ENCODE results near the gene CLP1. TPM values are rescaled to one million over a fixed set of nuclear protein-coding genes. Genes with fewer than 3 reads are reported as not detected.

CLP1 gene
- total RNA-seq, 1 experiment from 2014 or later: 16.9 TPM

- H3K27me3 ChIP-seq (ENCODE audit: low read length): no peaks in the 10 kb centered on the region
- peaks cover 10% of the 10 kb centered on the region for H3K4me1 ChIP-seq (ENCODE audit: low read length)
- no peak overlapping the region for H3K4me2 ChIP-seq (ENCODE audit: low read depth, low read length, poor library complexity, severe bottlenecking)
- H4K20me1 ChIP-seq (ENCODE audit: insufficient read depth, low read depth, low read length): no peaks in the 10 kb centered on the region
- no peaks in the 10 kb centered on the region for H3K36me3 ChIP-seq (ENCODE audit: insufficient read depth, low read length)
- H3K9me2 ChIP-seq (replicated peaks; ENCODE audit: insufficient read depth, low read length): no peaks in the 10 kb centered on the region
- DNase-seq: no peak
- no peaks in the 10 kb centered on the region for H3K79me2 ChIP-seq (ENCODE audit: low read length)
- H3K4me3 ChIP-seq (ENCODE audit: low read length): no peak overlapping the region
- no peak overlapping the region for H3K9ac ChIP-seq (ENCODE audit: low read length)
- H3K27ac ChIP-seq (ENCODE audit: low read length): no peak overlapping the region
- H3K9me3 ChIP-seq (ENCODE audit: low read length): no peaks in the 10 kb centered on the region
- no peak overlapping the region for H2AFZ ChIP-seq (ENCODE audit: low read length)
These were observed 19.4 kb upstream of the CLP1 start for GRCh38 chr11:57638005-57638781.

GRCh38 chr11:57638811-57639320, 18.7 kb upstream of the CLP1 start:
- Histone ChIP-seq H3K9me3 (ENCODE audit: low read length) (no peaks in the 10 kb centered on the region), H3K4me3 (ENCODE audit: low read length) (no peak overlapping the region), H3K27me3 (ENCODE audit: low read length) (no peaks in the 10 kb centered on the region), H3K27ac (ENCODE audit: low read length) (no peak overlapping the region), H3K79me2 (ENCODE audit: low read length) (no peaks in the 10 kb centered on the region), H2AFZ (ENCODE audit: low read length) (no peak overlapping the region), H3K4me1 (ENCODE audit: low read length) (peaks cover 10% of the 10 kb centered on the region), H3K36me3 (ENCODE audit: insufficient read depth, low read length) (no peaks in the 10 kb centered on the region), H3K4me2 (ENCODE audit: low read depth, low read length, poor library complexity, severe bottlenecking) (no peak overlapping the region), H3K9me2 (replicated peaks; ENCODE audit: insufficient read depth, low read length) (no peaks in the 10 kb centered on the region), H4K20me1 (ENCODE audit: insufficient read depth, low read depth, low read length) (no peaks in the 10 kb centered on the region), H3K9ac (ENCODE audit: low read length) (no peak overlapping the region)
- DNase-seq: no peak

- H3K9me2 ChIP-seq (replicated peaks; ENCODE audit: insufficient read depth, low read length): no peaks in the 10 kb centered on the region
- H3K36me3 ChIP-seq (ENCODE audit: insufficient read depth, low read length): no peaks in the 10 kb centered on the region
- H3K4me3 ChIP-seq (ENCODE audit: low read length): no peak overlapping the region
- H4K20me1 ChIP-seq (ENCODE audit: insufficient read depth, low read depth, low read length): no peaks in the 10 kb centered on the region
- no peaks in the 10 kb centered on the region for H3K9me3 ChIP-seq (ENCODE audit: low read length)
- H3K27ac ChIP-seq (ENCODE audit: low read length): no peak overlapping the region
- H3K4me2 ChIP-seq (ENCODE audit: low read depth, low read length, poor library complexity, severe bottlenecking): no peak overlapping the region
- H3K79me2 ChIP-seq (ENCODE audit: low read length): no peaks in the 10 kb centered on the region
- H3K4me1 ChIP-seq (ENCODE audit: low read length): peaks cover 10% of the 10 kb centered on the region
- H3K9ac ChIP-seq (ENCODE audit: low read length): no peak overlapping the region
- H3K27me3 ChIP-seq (ENCODE audit: low read length): no peaks in the 10 kb centered on the region
- no peak overlapping the region for H2AFZ ChIP-seq (ENCODE audit: low read length)
- no peak for DNase-seq
These were observed 18.1 kb upstream of the CLP1 start for GRCh38 chr11:57639321-57640067.

- Histone ChIP-seq H3K9ac (ENCODE audit: low read length) (no peak overlapping the region), H3K79me2 (ENCODE audit: low read length) (no peaks in the 10 kb centered on the region), H3K4me3 (ENCODE audit: low read length) (no peak overlapping the region), H3K4me2 (ENCODE audit: low read depth, low read length, poor library complexity, severe bottlenecking) (peak overlapping the region; percentile 45), H3K4me1 (ENCODE audit: low read length) (peaks cover 10% of the 10 kb centered on the region), H3K27ac (ENCODE audit: low read length) (no peak overlapping the region), H3K9me2 (replicated peaks; ENCODE audit: insufficient read depth, low read length) (no peaks in the 10 kb centered on the region), H3K36me3 (ENCODE audit: insufficient read depth, low read length) (no peaks in the 10 kb centered on the region), H3K27me3 (ENCODE audit: low read length) (no peaks in the 10 kb centered on the region), H4K20me1 (ENCODE audit: insufficient read depth, low read depth, low read length) (no peaks in the 10 kb centered on the region), H2AFZ (ENCODE audit: low read length) (peak overlapping the region; percentile 21; the same call in 1 of the 2 replicates), H3K9me3 (ENCODE audit: low read length) (no peaks in the 10 kb centered on the region)
- no peak for DNase-seq
These were observed 17.3 kb upstream of the CLP1 start for GRCh38 chr11:57640068-57640800.

DNA sequence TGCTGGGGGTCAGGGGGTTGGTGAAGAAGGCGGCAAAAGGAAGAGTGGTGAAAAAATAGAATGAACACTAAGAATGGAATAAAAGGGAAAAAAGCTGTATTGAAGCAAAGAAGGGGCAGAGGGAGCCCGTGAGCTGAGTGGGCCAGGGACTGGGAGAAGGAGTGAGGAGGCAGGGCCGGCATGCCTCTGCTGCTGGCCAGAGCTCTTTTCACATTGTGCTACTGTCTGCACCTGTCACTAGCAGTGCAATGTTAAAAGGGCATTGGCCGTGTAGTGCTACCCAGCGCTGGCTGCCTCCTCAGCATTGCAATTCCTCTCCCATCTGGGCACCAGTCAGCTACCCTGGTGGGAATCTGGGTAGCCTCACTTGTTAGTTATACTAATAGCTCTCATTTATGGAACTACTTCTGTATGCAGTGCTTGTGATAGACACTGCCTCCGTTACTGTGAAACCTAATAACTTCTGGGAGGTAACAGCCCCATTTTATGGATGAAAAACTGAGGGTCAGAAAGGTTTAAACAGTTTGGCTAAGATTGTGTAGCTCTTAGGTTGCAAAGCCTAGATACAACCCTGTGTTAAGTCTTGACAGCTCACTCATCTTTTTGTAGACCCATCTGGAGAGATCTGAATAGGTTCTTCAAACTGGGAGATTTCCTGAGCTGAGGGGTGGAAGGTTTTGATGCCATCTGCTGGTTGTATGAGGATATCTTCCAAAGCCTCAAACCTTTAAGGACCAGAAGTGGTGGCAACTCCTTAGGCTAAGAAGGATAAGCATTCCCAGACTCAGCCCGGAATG, 16.4 kb upstream of the CLP1 start:
- Histone ChIP-seq H3K9me2 (replicated peaks; ENCODE audit: insufficient read depth, low read length) (no peaks in the 10 kb centered on the region), H3K9ac (ENCODE audit: low read length) (no peak overlapping the region), H3K27ac (ENCODE audit: low read length) (no peak overlapping the region), H3K79me2 (ENCODE audit: low read length) (no peaks in the 10 kb centered on the region), H2AFZ (ENCODE audit: low read length) (peak overlapping the region; percentile 21; the same call in 1 of the 2 replicates), H3K4me3 (ENCODE audit: low read length) (no peak overlapping the region), H3K4me1 (ENCODE audit: low read length) (peaks cover 10% of the 10 kb centered on the region), H4K20me1 (ENCODE audit: insufficient read depth, low read depth, low read length) (no peaks in the 10 kb centered on the region), H3K36me3 (ENCODE audit: insufficient read depth, low read length) (no peaks in the 10 kb centered on the region), H3K27me3 (ENCODE audit: low read length) (no peaks in the 10 kb centered on the region), H3K9me3 (ENCODE audit: low read length) (no peaks in the 10 kb centered on the region), H3K4me2 (ENCODE audit: low read depth, low read length, poor library complexity, severe bottlenecking) (peak overlapping the region; percentile 45)
- DNase-seq: peak; percentile 78

DNA sequence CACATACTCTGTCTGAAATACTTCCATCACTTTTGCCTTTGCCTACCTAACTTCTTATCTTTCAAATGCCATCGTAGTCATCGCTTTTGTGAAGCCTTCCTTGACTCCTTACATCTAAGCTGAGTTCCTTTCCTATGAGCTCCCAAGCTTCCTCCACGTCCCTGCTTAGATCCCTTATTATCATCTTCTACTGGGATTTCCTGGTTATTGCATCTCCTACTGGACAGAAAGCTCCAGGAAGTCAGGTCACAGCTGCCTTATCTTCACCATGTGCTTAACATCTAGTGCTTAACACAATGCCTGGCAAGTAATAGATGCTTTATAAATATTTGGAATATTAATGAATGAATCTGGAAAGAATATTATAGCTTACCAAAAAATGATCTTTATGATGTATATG, 13.8 kb upstream of the CLP1 start:
- no peaks in the 10 kb centered on the region for H3K27me3 ChIP-seq (ENCODE audit: low read length)
- H3K4me2 ChIP-seq (ENCODE audit: low read depth, low read length, poor library complexity, severe bottlenecking): no peak overlapping the region
- no peaks in the 10 kb centered on the region for H3K9me2 ChIP-seq (replicated peaks; ENCODE audit: insufficient read depth, low read length)
- peaks cover 10% of the 10 kb centered on the region for H3K4me1 ChIP-seq (ENCODE audit: low read length)
- no peak overlapping the region for H2AFZ ChIP-seq (ENCODE audit: low read length)
- H3K9ac ChIP-seq (ENCODE audit: low read length): no peak overlapping the region
- H3K79me2 ChIP-seq (ENCODE audit: low read length): no peaks in the 10 kb centered on the region
- H4K20me1 ChIP-seq (ENCODE audit: insufficient read depth, low read depth, low read length): no peaks in the 10 kb centered on the region
- no peak for DNase-seq
- H3K4me3 ChIP-seq (ENCODE audit: low read length): no peak overlapping the region
- no peaks in the 10 kb centered on the region for H3K9me3 ChIP-seq (ENCODE audit: low read length)
- H3K27ac ChIP-seq (ENCODE audit: low read length): no peak overlapping the region
- no peaks in the 10 kb centered on the region for H3K36me3 ChIP-seq (ENCODE audit: insufficient read depth, low read length)

DNA sequence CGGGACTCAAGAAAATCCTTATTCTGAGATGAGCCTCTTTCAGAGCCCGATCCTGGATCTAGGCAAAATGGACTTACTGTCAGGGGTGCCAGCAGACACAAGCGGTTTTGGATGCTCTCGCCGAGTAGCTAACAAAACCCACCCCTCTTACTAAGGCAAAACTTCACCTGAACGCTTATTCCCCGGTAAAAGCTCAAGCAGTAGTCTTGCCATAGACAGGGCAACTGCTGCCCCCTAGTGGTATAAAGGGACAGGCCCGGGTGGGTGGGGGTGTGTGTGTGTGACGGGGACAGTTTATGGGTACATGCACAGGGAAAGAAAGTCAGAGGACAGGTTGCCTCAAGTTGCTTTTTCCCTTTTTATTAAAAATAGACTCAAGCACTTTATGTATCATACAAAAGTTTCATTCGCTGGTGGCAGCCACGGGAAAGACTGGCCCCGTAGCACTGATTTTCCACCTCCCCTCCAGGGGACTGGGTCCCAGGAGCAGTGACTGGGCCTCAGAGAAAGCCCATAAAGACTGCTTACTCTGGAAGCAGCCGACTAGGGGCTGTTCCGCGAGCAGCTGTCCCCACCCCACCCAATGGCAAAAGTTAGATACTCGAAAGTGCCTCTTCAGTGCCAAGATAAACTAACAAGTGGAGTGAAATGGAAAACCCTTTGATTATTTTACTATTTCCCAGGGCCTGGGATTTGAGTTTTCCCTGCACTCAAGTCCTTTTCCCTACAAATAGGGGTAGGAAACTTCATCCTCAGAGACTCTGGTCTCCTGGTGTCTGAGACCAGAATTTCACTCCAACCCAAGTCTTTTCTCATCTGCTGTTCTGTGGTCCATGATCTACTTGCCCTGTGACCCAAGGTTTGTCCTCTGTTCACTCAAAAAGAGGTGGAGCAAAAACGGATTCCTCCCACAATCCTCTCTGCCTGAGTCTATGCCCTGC, 12.5 kb upstream of the CLP1 start:
- DNase-seq: peak; percentile 92
- Histone ChIP-seq H3K9ac (ENCODE audit: low read length) (no peak overlapping the region), H3K27ac (ENCODE audit: low read length) (no peak overlapping the region), H2AFZ (ENCODE audit: low read length) (no peak overlapping the region), H3K9me2 (replicated peaks; ENCODE audit: insufficient read depth, low read length) (no peaks in the 10 kb centered on the region), H3K27me3 (ENCODE audit: low read length) (no peaks in the 10 kb centered on the region; the same call in 1 of the 2 replicates), H4K20me1 (ENCODE audit: insufficient read depth, low read depth, low read length) (no peaks in the 10 kb centered on the region), H3K79me2 (ENCODE audit: low read length) (no peaks in the 10 kb centered on the region), H3K4me3 (ENCODE audit: low read length) (no peak overlapping the region), H3K36me3 (ENCODE audit: insufficient read depth, low read length) (no peaks in the 10 kb centered on the region), H3K4me2 (ENCODE audit: low read depth, low read length, poor library complexity, severe bottlenecking) (no peak overlapping the region), H3K9me3 (ENCODE audit: low read length) (no peaks in the 10 kb centered on the region), H3K4me1 (ENCODE audit: low read length) (peaks cover 17% of the 10 kb centered on the region)

All from Karpas-422 (cell line).